ENCODE measurements around the gene PDE6C. TPM values are rescaled to one million over a fixed set of nuclear protein-coding genes. Genes with fewer than 3 reads are reported as not detected.

The PDE6C gene
- total RNA-seq, 1 experiment from 2014 or later: not detected

DNA sequence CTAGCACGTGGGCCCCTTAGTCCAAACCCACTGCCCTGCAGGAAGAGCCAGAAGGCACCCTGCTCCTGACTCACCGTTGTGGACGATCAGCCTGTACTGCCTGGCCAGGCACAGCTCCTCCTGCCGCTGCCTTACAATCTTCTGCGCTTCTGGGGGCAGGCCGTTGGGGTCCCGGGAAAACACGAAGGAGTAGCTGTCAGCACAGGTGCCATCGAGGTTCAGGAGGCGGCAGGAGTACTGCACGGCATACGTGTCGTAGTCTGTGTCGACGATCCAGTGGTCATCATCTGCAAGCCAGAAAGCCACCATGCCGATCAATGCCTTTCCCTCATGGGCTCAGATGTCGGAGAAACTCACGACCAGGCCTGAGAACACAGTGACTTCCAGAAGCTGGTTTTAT, 18.6 kb upstream of the PDE6C start:
- no peak for DNase-seq (ENCODE audit: low spot score)

- DNase-seq (ENCODE audit: low spot score): no peak
These were observed 17.8 kb upstream of the PDE6C start for GRCh38 chr10:93594518-93594917.

DNA sequence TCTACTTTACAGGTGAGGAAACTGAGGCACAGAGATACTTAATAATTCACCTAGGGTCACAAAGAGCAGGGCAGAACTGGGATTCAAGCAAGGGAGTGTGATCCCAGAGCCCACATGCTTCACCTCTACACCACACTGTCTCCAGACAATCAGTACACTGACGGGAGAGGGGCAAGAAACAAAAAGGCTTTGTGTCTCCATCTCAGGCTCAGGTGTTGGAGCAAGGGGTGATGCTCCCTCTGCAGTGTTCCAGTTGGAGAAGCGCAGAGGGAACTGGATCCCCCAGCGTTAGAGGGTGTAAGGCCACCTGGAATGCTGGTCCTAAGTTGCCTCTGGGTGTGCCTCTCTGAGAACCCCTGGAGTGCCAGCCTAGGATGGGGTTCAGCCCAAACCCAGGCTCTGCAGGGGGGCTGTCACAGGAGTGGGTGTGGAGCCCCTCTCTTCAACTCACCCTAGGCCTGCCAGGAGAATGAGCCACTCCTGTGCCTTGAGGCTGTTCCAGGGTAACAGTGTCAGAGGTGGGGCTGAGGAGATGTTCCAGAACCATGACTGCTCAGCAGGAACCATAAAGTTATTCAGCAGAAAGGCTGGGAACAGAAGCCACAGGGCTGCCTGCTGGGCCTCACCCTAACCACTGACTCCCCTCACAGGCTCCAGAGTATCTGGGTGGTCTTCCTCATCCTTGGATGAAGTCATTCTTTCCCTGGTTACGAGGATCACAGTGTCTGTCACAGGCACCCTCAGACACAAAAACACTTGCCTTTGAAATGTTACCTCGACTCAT, 16.8 kb upstream of the PDE6C start:
- no peak for DNase-seq (ENCODE audit: low spot score)

GRCh38 chr10:93596539-93596938, 15.8 kb upstream of the PDE6C start:
- no peak for DNase-seq (ENCODE audit: low spot score)

DNA sequence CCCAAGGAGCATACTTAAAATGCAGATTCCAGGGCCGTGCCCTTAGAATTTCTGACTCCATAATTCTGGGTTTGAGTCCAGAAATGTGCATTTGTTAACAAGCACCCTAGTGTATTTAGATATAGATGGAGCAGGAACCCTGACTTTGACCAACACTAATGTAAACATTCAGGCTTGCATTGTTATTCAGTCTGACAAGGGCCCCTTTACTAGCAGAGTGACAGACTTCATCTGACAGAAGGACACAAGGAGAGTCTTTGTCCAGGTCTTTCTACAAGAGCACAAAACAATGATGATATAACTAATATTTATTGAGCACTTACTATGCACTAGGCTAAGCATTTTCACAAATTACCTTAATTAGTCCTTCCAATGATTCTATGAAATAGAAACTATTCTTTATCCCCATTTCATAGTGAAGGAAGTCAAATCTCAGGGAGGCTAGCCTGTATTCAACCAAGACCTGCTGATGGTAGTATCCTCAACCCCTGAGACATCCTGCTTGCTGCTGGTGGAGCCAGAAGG, 15.2 kb upstream of the PDE6C start:
- DNase-seq (ENCODE audit: low spot score): no peak

- DNase-seq (ENCODE audit: low spot score): no peak
These were observed 14.2 kb upstream of the PDE6C start for GRCh38 chr10:93598157-93598556.

DNA sequence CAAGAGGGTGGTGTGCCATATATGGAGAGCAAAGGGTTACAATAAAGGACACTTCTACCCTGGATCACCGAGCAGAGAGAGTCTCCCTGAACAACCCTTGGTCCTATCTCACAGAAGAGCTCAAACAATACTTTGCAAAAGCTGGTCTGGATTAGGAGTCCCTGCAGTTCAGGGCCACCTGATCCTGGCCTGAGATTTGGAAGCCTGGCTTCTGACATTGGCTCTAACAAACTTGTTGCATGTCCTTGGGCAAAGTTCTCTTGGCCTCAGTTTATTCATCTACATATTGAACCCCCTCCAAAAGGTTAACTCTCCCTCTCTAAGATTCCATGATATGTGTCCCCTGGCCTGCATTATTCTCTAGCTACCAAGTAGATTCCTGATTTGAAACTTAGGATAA, 13.0 kb upstream of the PDE6C start:
- DNase-seq (ENCODE audit: low spot score): no peak

DNA sequence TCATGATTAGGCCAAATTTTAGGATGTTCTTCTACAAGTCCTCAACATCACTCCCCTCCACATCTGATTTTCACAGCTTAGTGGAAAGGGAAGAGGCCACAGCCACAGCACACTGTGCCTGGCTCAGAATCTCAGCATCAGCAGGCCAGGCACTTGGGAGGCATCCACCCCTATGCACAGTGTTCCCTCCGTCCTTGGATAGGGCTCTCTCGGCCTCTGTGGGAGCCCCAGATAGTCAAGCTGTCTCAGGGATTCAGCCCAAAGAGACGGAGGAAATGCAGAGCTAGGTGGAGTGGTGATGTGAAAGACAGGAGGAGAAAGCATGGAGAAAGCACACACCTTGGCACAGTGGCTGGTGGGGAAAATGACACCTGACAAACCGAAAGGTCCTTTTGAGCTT, 12.6 kb upstream of the PDE6C start:
- DNase-seq (ENCODE audit: low spot score): no peak

- no peak for DNase-seq (ENCODE audit: low spot score)
These were observed 11.7 kb upstream of the PDE6C start for GRCh38 chr10:93600446-93601145.

- DNase-seq (ENCODE audit: low spot score): no peak
These were observed 11.1 kb upstream of the PDE6C start, which contains the start of gene RBP4 for GRCh38 chr10:93601146-93601773. RBP4 (minus strand) TSS chr10:93601235; CDS start chr10:93601028, 207 bp downstream.

DNA sequence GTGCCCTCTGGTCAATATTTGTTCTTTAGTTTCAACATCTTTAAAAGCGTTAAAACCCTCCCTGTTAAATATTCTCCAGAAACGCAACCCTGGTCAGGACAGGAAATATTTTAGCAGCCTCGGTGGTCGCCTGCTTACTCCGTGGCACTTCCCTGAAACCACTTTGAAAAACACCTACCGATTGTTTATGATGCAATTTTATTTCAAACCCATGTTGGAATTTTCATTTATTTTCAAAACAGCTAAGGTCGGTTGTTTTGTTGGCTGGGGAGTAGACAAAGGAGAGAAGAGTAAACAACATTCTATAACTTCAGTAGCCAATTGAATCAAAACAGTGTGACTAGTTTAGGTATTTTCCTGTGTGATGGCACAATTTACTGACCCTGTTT, 10.6 kb upstream of the PDE6C start:
- no peak for DNase-seq (ENCODE audit: low spot score)

DNA sequence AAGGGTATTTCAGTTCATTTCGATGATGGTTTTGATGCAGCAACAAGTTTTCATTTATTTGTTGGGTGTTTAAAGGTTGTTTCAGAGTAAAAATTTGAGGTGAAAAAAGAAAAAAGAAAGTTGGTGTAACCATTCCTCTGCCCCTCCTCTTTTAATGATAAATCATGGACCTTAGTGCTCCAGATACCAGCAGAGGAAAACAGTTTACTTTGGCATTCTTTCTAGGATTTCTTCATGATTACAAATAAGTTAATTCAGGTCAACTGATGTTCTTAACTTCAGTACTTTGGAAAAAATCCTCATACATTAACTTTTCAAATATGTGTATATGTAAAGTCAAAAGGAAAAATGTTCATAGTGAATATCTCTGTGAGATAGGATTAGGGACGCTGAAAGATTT, 9.3 kb upstream of the PDE6C start:
- DNase-seq (ENCODE audit: low spot score): no peak

DNA sequence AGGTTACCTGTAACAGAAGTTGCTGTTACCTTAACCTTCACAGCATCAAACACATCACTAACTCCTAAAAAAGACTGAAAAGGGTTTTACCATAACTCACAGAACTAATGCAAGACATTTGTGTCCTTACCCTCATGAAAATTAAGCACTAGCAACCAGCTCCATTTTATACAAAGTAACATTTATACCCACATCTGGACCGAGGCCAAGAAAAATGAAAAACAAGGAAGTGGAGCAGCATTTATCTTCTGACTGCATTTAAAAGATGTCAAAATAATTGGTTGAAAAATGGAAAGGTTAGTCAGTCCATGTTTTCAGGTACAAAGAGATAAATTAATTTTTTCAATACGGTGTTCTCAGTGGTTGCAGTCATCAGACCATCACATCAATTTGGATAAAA, 8.2 kb upstream of the PDE6C start:
- DNase-seq (ENCODE audit: low spot score): peak; percentile 5

GRCh38 chr10:93608421-93608820, 3.9 kb upstream of the PDE6C start:
- DNase-seq (ENCODE audit: low spot score): no peak

DNA sequence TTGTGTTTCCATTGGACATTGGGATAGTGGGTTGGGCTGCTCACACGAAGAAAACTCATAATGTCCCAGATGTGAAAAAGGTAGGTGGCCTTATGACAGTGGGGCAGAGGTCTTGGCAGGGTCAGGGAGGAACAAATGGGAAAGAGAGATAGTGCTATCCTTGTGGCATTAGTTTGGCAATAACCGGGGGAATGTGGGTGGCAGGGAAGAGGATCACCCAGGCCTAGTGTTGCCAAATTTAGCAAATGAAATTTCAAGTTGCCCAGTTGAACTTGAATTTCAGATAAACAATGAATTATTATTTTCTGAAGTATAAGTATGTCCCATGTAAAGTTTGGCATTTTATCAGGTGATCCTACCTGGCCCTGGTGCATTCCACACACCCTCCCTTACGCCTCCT, 789 bp downstream of the PDE6C start:
- DNase-seq (ENCODE audit: low spot score): no peak

GRCh38 chr10:93614101-93614825, 1.9 kb downstream of the PDE6C start:
- no peak for DNase-seq (ENCODE audit: low spot score)

DNA sequence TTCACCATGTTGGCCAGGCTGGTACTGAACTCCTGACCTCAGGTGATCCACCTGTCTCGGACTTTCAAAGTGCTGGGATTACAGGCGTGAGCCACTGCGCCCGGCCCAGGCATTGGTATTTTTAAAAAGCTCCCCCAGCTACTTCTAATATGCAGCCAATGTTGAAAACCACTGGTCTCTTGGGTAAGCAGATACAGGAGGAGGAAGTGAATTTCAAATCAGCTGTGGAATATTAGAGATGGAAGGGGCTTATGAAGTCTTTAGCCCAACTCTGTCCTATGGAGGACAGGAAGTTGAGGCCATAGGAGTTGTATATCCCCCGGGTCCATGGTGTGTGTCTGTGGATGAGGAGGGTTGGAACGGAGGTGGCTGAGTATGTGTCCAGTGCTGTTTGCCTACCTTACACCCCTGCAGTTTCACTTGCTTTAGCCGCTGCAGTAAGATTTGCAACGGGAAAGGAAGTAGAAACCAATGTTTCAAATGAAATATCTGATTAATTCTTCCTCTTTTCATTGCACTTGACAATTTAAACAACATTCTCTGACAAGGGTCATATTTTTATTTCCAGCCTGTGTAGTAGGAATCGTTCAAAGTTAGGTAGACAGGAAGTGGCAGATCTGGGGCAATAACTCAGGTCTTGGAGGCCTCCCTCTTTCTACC, 3.4 kb downstream of the PDE6C start:
- DNase-seq (ENCODE audit: low spot score): no peak

DNA sequence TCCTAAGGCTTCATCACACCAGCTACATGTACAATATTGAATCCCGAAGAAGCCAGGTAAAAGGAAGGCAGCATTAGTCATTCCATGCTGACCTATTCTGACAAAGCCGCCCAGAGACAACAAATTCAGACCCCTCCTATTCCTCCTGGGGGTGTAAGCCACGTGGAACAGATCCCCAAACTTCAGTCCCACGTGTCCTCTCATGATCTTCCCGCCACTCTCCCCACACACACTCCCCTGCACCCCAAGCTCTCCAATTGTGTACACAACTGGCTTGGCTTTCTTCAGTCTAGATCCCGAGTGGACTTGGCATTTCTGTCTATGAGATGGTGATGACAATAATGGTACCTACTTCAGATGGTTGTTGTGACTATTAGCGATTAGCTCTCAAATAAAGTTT, 8.6 kb downstream of the PDE6C start:
- DNase-seq (ENCODE audit: low spot score): no peak

GRCh38 chr10:93622942-93623341, 10.6 kb downstream of the PDE6C start:
- DNase-seq (ENCODE audit: low spot score): no peak

DNA sequence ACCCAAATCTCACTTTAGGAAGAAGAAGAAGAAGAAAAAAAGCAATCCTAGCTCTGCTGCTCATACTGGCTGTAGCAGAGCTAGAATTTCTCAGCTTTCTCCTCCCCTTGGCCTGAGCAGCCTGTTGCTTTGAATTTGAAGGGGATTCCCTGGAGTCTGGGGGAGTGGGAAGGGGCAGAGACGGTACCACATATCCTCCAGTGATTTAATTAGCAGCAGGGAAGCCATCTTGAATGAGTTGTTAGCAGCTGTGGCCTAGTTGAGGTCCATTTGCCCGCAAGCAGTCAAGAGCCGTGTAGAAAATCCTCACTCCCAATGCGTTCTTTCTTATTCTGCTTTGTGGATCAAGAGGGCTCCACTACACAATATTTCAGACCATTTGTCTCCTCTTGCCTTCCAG, 16.5 kb downstream of the PDE6C start:
- no peak for DNase-seq (ENCODE audit: low spot score)

DNA sequence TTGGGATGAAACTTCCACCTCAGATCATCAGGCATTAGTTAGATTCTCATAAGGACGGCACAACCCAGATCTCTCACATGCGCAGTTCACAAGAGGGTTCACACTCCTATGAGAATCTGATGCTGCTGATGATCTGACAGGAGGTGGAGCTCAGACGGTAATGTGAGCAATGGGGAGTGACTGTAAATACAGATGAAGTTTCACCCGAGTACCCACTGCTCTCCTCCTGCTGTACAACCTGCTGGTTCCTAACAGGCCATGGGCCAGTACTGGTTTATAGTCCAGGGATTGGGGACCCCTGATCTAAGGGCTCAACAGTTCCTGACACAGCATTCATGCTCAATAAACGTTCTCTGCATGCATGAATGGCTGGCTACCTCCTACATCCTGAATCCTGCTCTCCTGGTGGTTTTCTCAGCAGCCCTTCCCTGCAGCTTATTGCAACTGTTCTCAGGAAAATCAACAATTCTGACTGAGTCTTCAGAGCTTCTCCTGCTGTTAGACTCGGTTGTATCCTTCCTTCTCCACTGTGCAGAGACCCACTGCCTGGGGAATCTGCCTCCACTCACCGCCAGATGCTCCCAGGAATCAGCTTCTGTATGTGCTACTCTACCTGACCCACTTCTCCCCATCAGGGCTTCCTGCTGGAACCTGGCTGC, 17.4 kb downstream of the PDE6C start:
- no peak for DNase-seq (ENCODE audit: low spot score)

Measured in A172 (cell line).